GM19452 (cell line): ENCODE measurements around the gene EYA2.

Source experiments
- ATAC-seq: cut with Tn5 transposase; IDR thresholded peaks from one replicate; pipeline ENCODE4 v1.9.1; 2021; ENCODE audit not compliant: unreplicated experiment

EYA2 gene

GRCh38 chr20:47216819-47217410 lies 322.3 kb downstream of the EYA2 start:
- ATAC-seq, result no peak

GRCh38 chr20:47217482-47218446 lies 323.1 kb downstream of the EYA2 start:
- ATAC-seq, result no peak

GRCh38 chr20:47220161-47220582 lies 325.5 kb downstream of the EYA2 start:
- no peak for ATAC-seq

- ATAC-seq, result no peak
These were observed 326.5 kb downstream of the EYA2 start for GRCh38 chr20:47221036-47221625.

GRCh38 chr20:47222468-47223119 lies 328.0 kb downstream of the EYA2 start:
- ATAC-seq, result no peak

GRCh38 chr20:47223896-47224295 lies 329.3 kb downstream of the EYA2 start:
- no peak for ATAC-seq

- ATAC-seq, result no peak
These were observed 329.7 kb downstream of the EYA2 start for GRCh38 chr20:47224300-47224791.

GRCh38 chr20:47224857-47225256 lies 330.2 kb downstream of the EYA2 start:
- no peak for ATAC-seq

GRCh38 chr20:47225458-47225857 lies 330.8 kb downstream of the EYA2 start:
- no peak for ATAC-seq

- no peak for ATAC-seq
These were observed 332.5 kb downstream of the EYA2 start for GRCh38 chr20:47227119-47227518.

GRCh38 chr20:47227576-47227975 lies 332.9 kb downstream of the EYA2 start:
- ATAC-seq, result no peak

GRCh38 chr20:47228654-47229053 lies 334.0 kb downstream of the EYA2 start:
- no peak for ATAC-seq

- ATAC-seq, result no peak
These were observed 336.2 kb downstream of the EYA2 start for GRCh38 chr20:47230811-47231256.

- no peak for ATAC-seq
These were observed 336.9 kb downstream of the EYA2 start for GRCh38 chr20:47231382-47232039.

GRCh38 chr20:47232518-47232917 lies 337.9 kb downstream of the EYA2 start:
- no peak for ATAC-seq

- ATAC-seq, result no peak
These were observed 338.9 kb downstream of the EYA2 start for GRCh38 chr20:47233333-47234188.

GRCh38 chr20:47235111-47235510 lies 340.5 kb downstream of the EYA2 start:
- ATAC-seq, result no peak

GRCh38 chr20:47235853-47236638 lies 341.4 kb downstream of the EYA2 start:
- ATAC-seq, result no peak

- no peak for ATAC-seq
These were observed 341.9 kb downstream of the EYA2 start for GRCh38 chr20:47236639-47236900.
